Transverse colon (tissue), 4 donors: ENCODE measurements around the gene UVRAG. TPM values are rescaled to one million over a fixed set of nuclear protein-coding genes. Genes with fewer than 3 reads are reported as not detected.

Experiments used
- DNase-seq: peaks from one replicate; pipeline ENCODE4 v3.0.0-alpha.2; 2019
- H3K27ac ChIP-seq, 4 donors: fragments of 200-600 bp; sonication (generic); 2 replicates each; pipeline ENCODE4 v1.5.1; 2016 to 2018; ENCODE audit warnings: inconsistent platforms in 4 of 4
- H3K27me3 ChIP-seq: fragments of 200-600 bp; sonication (generic); 2 replicates; pipeline ENCODE4 v1.5.1; 2017; ENCODE audit warnings: inconsistent platforms
- H3K36me3 ChIP-seq, 4 donors: fragments of 200-600 bp; sonication (generic); 2 replicates each; pipeline ENCODE4 v1.5.1; 2017 to 2019; ENCODE audit warnings: inconsistent platforms in 4 of 4
- H3K4me1 ChIP-seq, 4 donors: fragments of 200-600 bp; sonication (generic); 2 replicates each; pipeline ENCODE4 v1.5.1; 2017 to 2020; ENCODE audit warnings: inconsistent platforms in 4 of 4
- H3K4me3 ChIP-seq, 4 donors: fragments of 200-600 bp; sonication (generic); 1 replicate in 1 of 4; 2 replicates in 3 of 4; pipeline versions ENCODE4 v1.5.1 to v1.6.1; 2017 to 2019; ENCODE audit warnings: inconsistent platforms in 4 of 4
- H3K9me3 ChIP-seq, 2 donors: fragments of 200-600 bp; sonication (generic); 2 replicates each; pipeline ENCODE4 v1.5.1; 2017 to 2019; ENCODE audit warnings: inconsistent platforms in 2 of 2
- CTCF ChIP-seq, 5 experiments: fragments of 200-600 bp in 3 of 5; fragments of 450-650 bp in 2 of 5; sonication (generic) in 3 of 5; IDR thresholded peaks; 1 replicate in 2 of 5; 2 replicates in 3 of 5; pipeline ENCODE4 v1.5.1; 2016 to 2017; ENCODE audit warnings: antibody characterized with exemption in 5 of 5, inconsistent platforms in 3 of 5, mild to moderate bottlenecking in 2 of 5, moderate library complexity in 1 of 5
- EP300 ChIP-seq: sonication (generic); formaldehyde crosslinking; IDR thresholded peaks from one replicate; pipeline ENCODE4 v1.6.1; 2017; ENCODE audit warnings: antibody characterized with exemption, low read depth
- POLR2A ChIP-seq: fragments of 450-650 bp; IDR thresholded peaks from one replicate; pipeline ENCODE4 v1.6.1; 2016; ENCODE audit warnings: antibody characterized with exemption, mild to moderate bottlenecking, moderate library complexity
- POLR2AphosphoS5 ChIP-seq, 3 donors: sonication (generic); formaldehyde crosslinking; IDR thresholded peaks; one replicate each; pipeline ENCODE4 v1.6.1; 2016; ENCODE audit warnings: antibody characterized with exemption in 3 of 3
- WGBS, 2 donors: methylation state at CpG; one replicate each; pipeline ENCODE4 v1.1.5; 2018; ENCODE audit warnings: low coverage in 1 of 2; 5-methylcytosine and 5-hydroxymethylcytosine counted together
- in situ Hi-C, 4 donors: fragments of 200-750 bp; cut with MboI; loops; one replicate each; pipeline versions ENCODE4 v1.15.0 to v1.15.1; 2017; ENCODE audit warnings: low sequenced_read_pairs in 3 of 4, low pct_ligation_motif_present in 1 of 4, low pct_unique_long_range_greater_than_20kb in 1 of 4
- intact Hi-C: fragments of 100-400 bp; cut with DNase I; formaldehyde crosslinking; loops from one replicate; pipeline ENCODE4 v1.15.1; 2023; ENCODE audit warnings: low total_unique reads
- total RNA-seq, 4 donors: library from RNA; depleted of rRNA; stranded (reverse); fragments of >200 nt; gene quantifications; one replicate each; pipeline ENCODE4 v1.1.0, GENCODE V29; 2016

The UVRAG gene
- total RNA-seq, 4 donors from 2014 or later: 12.7 to 34.6 (median 19.3) TPM

- DNase-seq: no peak
- peaks cover 0 to 16% (median 0%) of the 10 kb centered on the region in 4 donors for H3K4me1 ChIP-seq
- H3K4me3 ChIP-seq: no peak overlapping the region
- TF ChIP-seq POLR2AphosphoS5 (IDR thresholded peaks at IDR 0.05) (no peak), CTCF (IDR thresholded peaks at IDR 0.05) (no peak), POLR2A (no peak), EP300 (no peak)
- intact Hi-C loops: no loop called here
- in situ Hi-C loops: no loop called here
- no peaks in the 10 kb centered on the region for H3K36me3 ChIP-seq
- no peaks in the 10 kb centered on the region for H3K27me3 ChIP-seq
- H3K27ac ChIP-seq: no peak overlapping the region
- H3K9me3 ChIP-seq: no peaks in the 10 kb centered on the region
These were observed 24.8 kb downstream of the UVRAG start for GRCh38 chr11:75839851-75840250.

- peaks cover 0 to 16% (median 0%) of the 10 kb centered on the region in 4 donors for H3K4me1 ChIP-seq
- H3K27me3 ChIP-seq: no peaks in the 10 kb centered on the region
- 60 to 71% methylated on average over 1 of the region's 1 CpG for WGBS, 2 donors
- intact Hi-C loops (no loop called here), in situ Hi-C loops (no loop called here)
- no peak for TF ChIP-seq POLR2AphosphoS5 (IDR thresholded peaks at IDR 0.05)
- no peak for DNase-seq
- no peak overlapping the region for H3K27ac ChIP-seq
- H3K4me3 ChIP-seq: no peak overlapping the region
- no peaks in the 10 kb centered on the region for H3K9me3 ChIP-seq
- no peaks in the 10 kb centered on the region for H3K36me3 ChIP-seq
These were observed 25.5 kb downstream of the UVRAG start for GRCh38 chr11:75840522-75840921.

GRCh38 chr11:75841739-75842138, 26.7 kb downstream of the UVRAG start:
- 89 to 100% methylated on average over 1 to 2 of the region's 2 CpGs for WGBS, 2 donors
- intact Hi-C loops: no loop called here
- Histone ChIP-seq H3K27ac (no peak overlapping the region), H3K4me1 (peaks cover 0 to 16% (median 0%) of the 10 kb centered on the region in 4 donors), H3K27me3 (no peaks in the 10 kb centered on the region), H3K9me3 (no peaks in the 10 kb centered on the region), H3K36me3 (no peaks in the 10 kb centered on the region), H3K4me3 (no peak overlapping the region)
- no peak for TF ChIP-seq EP300
- TF ChIP-seq POLR2AphosphoS5 (IDR thresholded peaks at IDR 0.05): no peak
- no peak for TF ChIP-seq POLR2A
- no peak for TF ChIP-seq CTCF (IDR thresholded peaks at IDR 0.05)
- no peak for DNase-seq
- in situ Hi-C loops: no loop called here

- no peak overlapping the region for H3K27ac ChIP-seq
- H3K4me3 ChIP-seq: no peak overlapping the region
- no peaks in the 10 kb centered on the region for H3K36me3 ChIP-seq
- no peak for DNase-seq
- TF ChIP-seq CTCF (IDR thresholded peaks at IDR 0.05) (no peak), EP300 (no peak), POLR2A (no peak), POLR2AphosphoS5 (IDR thresholded peaks at IDR 0.05) (no peak)
- no peaks in the 10 kb centered on the region for H3K9me3 ChIP-seq
- H3K4me1 ChIP-seq: peaks cover 0 to 12% (median 1%) of the 10 kb centered on the region in 4 donors
- no peaks in the 10 kb centered on the region for H3K27me3 ChIP-seq
- intact Hi-C loops: no loop called here
- in situ Hi-C loops: no loop called here
These were observed 30.3 kb downstream of the UVRAG start for GRCh38 chr11:75845324-75845723.

GRCh38 chr11:75849894-75850293, 34.9 kb downstream of the UVRAG start:
- in situ Hi-C loops (no loop called here), intact Hi-C loops (no loop called here)
- H3K27ac ChIP-seq: no peak overlapping the region
- H3K36me3 ChIP-seq: no peaks in the 10 kb centered on the region
- H3K4me1 ChIP-seq: peaks cover 0 to 14% (median 11%) of the 10 kb centered on the region in 4 donors
- no peak overlapping the region for H3K4me3 ChIP-seq
- no peak for TF ChIP-seq CTCF (IDR thresholded peaks at IDR 0.05)
- no peaks in the 10 kb centered on the region for H3K9me3 ChIP-seq
- H3K27me3 ChIP-seq: no peaks in the 10 kb centered on the region
- DNase-seq: no peak
